Tibial artery (tissue), 4 donors: ENCODE measurements around the gene SYNE1.

Experiments used
- DNase-seq, 2 donors: peaks; one replicate each; pipeline ENCODE4 v3.0.0-alpha.2; 2019
- H3K27ac ChIP-seq, 2 donors: fragments of 200-600 bp; sonication (generic) in 1 of 2; 1 replicate in 1 of 2; 2 replicates in 1 of 2; pipeline ENCODE4 v1.5.1; 2018 to 2019; ENCODE audit warnings: mild to moderate bottlenecking in 1 of 2
- H3K27me3 ChIP-seq, 2 donors: fragments of 200-600 bp; sonication (generic) in 1 of 2; one replicate each; pipeline versions ENCODE4 v1.5.1 to v1.6.0; 2016 to 2019
- H3K36me3 ChIP-seq, 3 donors: fragments of 200-600 bp; sonication (generic) in 2 of 3; one replicate each; pipeline ENCODE4 v1.5.1; 2016 to 2019; ENCODE audit warnings: mild to moderate bottlenecking in 2 of 3
- H3K4me1 ChIP-seq, 4 donors: fragments of 200-600 bp; sonication (generic) in 2 of 4; 1 replicate in 3 of 4; 2 replicates in 1 of 4; pipeline ENCODE4 v1.5.1; 2016 to 2019
- H3K4me3 ChIP-seq, 2 donors: fragments of 200-600 bp; sonication (generic) in 1 of 2; 1 replicate in 1 of 2; 2 replicates in 1 of 2; pipeline ENCODE4 v1.5.1; 2018 to 2019; ENCODE audit warnings: mild to moderate bottlenecking in 2 of 2
- H3K9me3 ChIP-seq, 3 donors: fragments of 200-600 bp; sonication (generic) in 1 of 3; one replicate each; pipeline ENCODE4 v1.5.1; 2016 to 2019
- CTCF ChIP-seq, 2 experiments: fragments of 200-600 bp in 1 of 2; fragments of 450-650 bp in 1 of 2; IDR thresholded peaks; one replicate each; pipeline ENCODE4 v1.5.1; 2017 to 2019; ENCODE audit warnings: antibody characterized with exemption in 2 of 2, mild to moderate bottlenecking in 1 of 2, moderate library complexity in 1 of 2
- intact Hi-C: fragments of 100-400 bp; cut with DNase I; formaldehyde crosslinking; loops from one replicate; pipeline ENCODE4 v1.15.0; 2023; ENCODE audit warnings: low total_unique reads

The SYNE1 gene

GRCh38 chr6:152368751-152369624 is 268.2 kb downstream of the SYNE1 start:
- no peak for TF ChIP-seq CTCF (IDR thresholded peaks at IDR 0.05)
- DNase-seq: peak in 1 of 2 donors; percentile 50
- Histone ChIP-seq H3K27ac (peak overlapping the region; percentile 32 to 44), H3K36me3 (peaks cover 67 to 73% (median 68%) of the 10 kb centered on the region in 3 donors), H3K27me3 (no peaks in the 10 kb centered on the region), H3K4me1 (peaks cover 0 to 28% (median 1%) of the 10 kb centered on the region in 4 donors), H3K4me3 (no peak overlapping the region), H3K9me3 (no peaks in the 10 kb centered on the region)
- intact Hi-C loops: no loop called here

- intact Hi-C loops: no loop called here
- TF ChIP-seq CTCF (IDR thresholded peaks at IDR 0.05): no peak
Measured at GRCh38 chr6:152364866-152365265, 272.3 kb downstream of the SYNE1 start.

GRCh38 chr6:152360034-152360433 is 277.1 kb downstream of the SYNE1 start:
- Histone ChIP-seq H3K4me3 (no peak overlapping the region), H3K4me1 (peaks cover 0 to 4% (median 0%) of the 10 kb centered on the region in 4 donors), H3K36me3 (peaks cover 62 to 74% (median 74%) of the 10 kb centered on the region in 3 donors), H3K27ac (no peak overlapping the region), H3K9me3 (no peaks in the 10 kb centered on the region), H3K27me3 (no peaks in the 10 kb centered on the region)
- DNase-seq: no peak
- no peak for TF ChIP-seq CTCF (IDR thresholded peaks at IDR 0.05)
- intact Hi-C loops: no loop called here

More at GRCh38 chr6:152364866-152365265, 272.3 kb downstream of the SYNE1 start:
- H3K4me1 ChIP-seq: peaks cover 0 to 17% (median 1%) of the 10 kb centered on the region in 4 donors
- H3K27me3 ChIP-seq: no peaks in the 10 kb centered on the region
- H3K27ac ChIP-seq: no peak overlapping the region
- H3K36me3 ChIP-seq: peaks cover 60 to 85% (median 76%) of the 10 kb centered on the region in 3 donors
- no peak overlapping the region for H3K4me3 ChIP-seq
- H3K9me3 ChIP-seq: no peaks in the 10 kb centered on the region
- DNase-seq: no peak

- Histone ChIP-seq H3K4me3 (no peak overlapping the region), H3K9me3 (no peaks in the 10 kb centered on the region), H3K27ac (no peak overlapping the region), H3K36me3 (peaks cover 75 to 84% (median 80%) of the 10 kb centered on the region in 3 donors), H3K4me1 (peaks cover 0 to 4% (median 0%) of the 10 kb centered on the region in 4 donors), H3K27me3 (no peaks in the 10 kb centered on the region)
- intact Hi-C loops: no loop called here
- DNase-seq: no peak
- peak in 1 of 2 experiments; percentile 22 for TF ChIP-seq CTCF (IDR thresholded peaks at IDR 0.05)
Measured at GRCh38 chr6:152356662-152357061, 280.5 kb downstream of the SYNE1 start.

- Histone ChIP-seq H3K9me3 (no peaks in the 10 kb centered on the region), H3K27ac (no peak overlapping the region), H3K36me3 (peaks cover 75 to 81% (median 78%) of the 10 kb centered on the region in 3 donors), H3K4me3 (no peak overlapping the region), H3K4me1 (peaks cover 0 to 7% (median 0%) of the 10 kb centered on the region in 4 donors), H3K27me3 (no peaks in the 10 kb centered on the region)
- TF ChIP-seq CTCF (IDR thresholded peaks at IDR 0.05): no peak
- intact Hi-C loops: no loop called here
- DNase-seq: no peak
Measured at GRCh38 chr6:152356016-152356415, 281.1 kb downstream of the SYNE1 start.
